ENCODE data around the gene FOXE1.

Gene FOXE1

GRCh38 chr9:97868859-97869258 is 15.8 kb downstream of the FOXE1 start:
- no peak for DNase-seq

- DNase-seq = no peak
Measured at GRCh38 chr9:97873425-97873824, 20.4 kb downstream of the FOXE1 start.

- DNase-seq = no peak
Measured at GRCh38 chr9:97873882-97874281, 20.9 kb downstream of the FOXE1 start.

GRCh38 chr9:97874624-97875023 is 21.6 kb downstream of the FOXE1 start:
- no peak for DNase-seq

GRCh38 chr9:97875111-97875510 is 22.1 kb downstream of the FOXE1 start:
- no peak for DNase-seq

GRCh38 chr9:97876061-97876460 is 23.0 kb downstream of the FOXE1 start:
- no peak for DNase-seq

- DNase-seq = no peak
Measured at GRCh38 chr9:97880336-97880735, 27.3 kb downstream of the FOXE1 start.

- no peak for DNase-seq
Measured at GRCh38 chr9:97889941-97890887, 37.2 kb downstream of the FOXE1 start.

- no peak for DNase-seq
Measured at GRCh38 chr9:97891736-97892135, 38.7 kb downstream of the FOXE1 start.

GRCh38 chr9:97892421-97892820 is 39.4 kb downstream of the FOXE1 start:
- DNase-seq = no peak

GRCh38 chr9:97895211-97895610 is 42.2 kb downstream of the FOXE1 start:
- DNase-seq = no peak

- no peak for DNase-seq
Measured at GRCh38 chr9:97895695-97896332, 42.8 kb downstream of the FOXE1 start.

- DNase-seq = no peak
Measured at GRCh38 chr9:97900103-97900737, 47.2 kb downstream of the FOXE1 start.

GRCh38 chr9:97900738-97901565 is 47.9 kb downstream of the FOXE1 start:
- DNase-seq = peak; percentile 43

GRCh38 chr9:97903177-97903576 is 50.2 kb downstream of the FOXE1 start:
- DNase-seq = no peak

GRCh38 chr9:97904725-97905124 is 51.7 kb downstream of the FOXE1 start:
- no peak for DNase-seq

- no peak for DNase-seq
Measured at GRCh38 chr9:97905228-97905627, 52.2 kb downstream of the FOXE1 start.

Measured in NCI-H1105 treated with DMSO at 0.1 percent for 48 hours (cell line).